Measurements from ENCODE around the gene AKT2. TPM values are rescaled to one million over a fixed set of nuclear protein-coding genes. Genes with fewer than 3 reads are reported as not detected.

AKT2 gene
- total and polyA plus RNA-seq, 2 of the 8 experiments (the other 6 are each of a cell fraction or from before 2014, with no cell fraction given) = 151 to 183 TPM

DNA sequence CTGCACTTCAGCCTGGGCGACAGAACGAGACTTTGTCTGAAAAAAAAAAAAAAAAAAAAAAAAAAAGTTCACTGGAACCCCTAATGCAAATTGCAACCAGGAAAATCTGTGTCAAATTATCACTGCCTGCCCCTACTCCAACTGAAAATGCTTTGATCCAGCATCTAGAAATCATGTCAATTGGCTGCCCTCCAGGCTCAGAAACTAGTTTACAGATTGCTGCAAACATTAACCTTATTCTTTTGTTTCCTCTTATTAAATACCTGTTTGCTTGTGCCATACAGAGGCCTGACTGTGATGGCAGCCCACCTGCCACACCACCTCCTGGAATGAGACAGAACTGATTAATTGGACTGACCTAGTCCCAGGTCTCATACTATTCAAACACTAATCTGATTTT, 18.6 kb upstream of the AKT2 start:
- Histone ChIP-seq H2BK12ac (ENCODE audit: low read depth, low read length) (no peak overlapping the region), H2AFZ (ENCODE audit: low read length) (no peak overlapping the region), H3K4ac (replicated peaks; ENCODE audit: insufficient read length, low read depth, low read length) (no peak overlapping the region), H3K4me2 (ENCODE audit: insufficient read depth in 1 of 2, low read depth in 2 of 2, low read length in 2 of 2) (no peak overlapping the region), H4K91ac (replicated peaks; ENCODE audit: insufficient read length, low read length) (no peak overlapping the region), H2BK20ac (ENCODE audit: low read length) (no peak overlapping the region), H2BK15ac (ENCODE audit: low read length) (no peak overlapping the region), H2BK120ac (replicated peaks; ENCODE audit: low read depth, low read length) (no peak overlapping the region), H3K9me3 (ENCODE audit: insufficient read depth in 2 of 2, low read depth in 1 of 2, low read length in 1 of 2) (no peaks in the 10 kb centered on the region), H3K36me3 (ENCODE audit: control insufficient read depth in 2 of 4, insufficient read depth in 4 of 4, low read length in 3 of 4) (no peaks in the 10 kb centered on the region), H3K23me2 (ENCODE audit: low read depth, low read length) (no peaks in the 10 kb centered on the region), H4K20me1 (replicated peaks in 1 of 2; ENCODE audit: control insufficient read depth in 1 of 2, insufficient read depth in 2 of 2, low read length in 2 of 2) (no peaks in the 10 kb centered on the region), H3K27ac (ENCODE audit: low read depth, low read length) (no peak overlapping the region), H3K4me3 (ENCODE audit: extremely low read depth in 1 of 4, insufficient read depth in 2 of 4, low read depth in 3 of 4, low read length in 4 of 4) (no peak overlapping the region), H2BK5ac (ENCODE audit: low read depth, low read length) (no peak overlapping the region), H4K8ac (ENCODE audit: extremely low read depth, insufficient read depth, low read length) (no peak overlapping the region), H2AK5ac (ENCODE audit: low read depth, low read length) (no peak overlapping the region), H3K79me2 (ENCODE audit: control insufficient read depth in 1 of 2, insufficient read depth in 2 of 2, low read length in 2 of 2) (no peaks in the 10 kb centered on the region), H3K79me1 (ENCODE audit: low read depth, low read length) (no peaks in the 10 kb centered on the region), H3K18ac (ENCODE audit: extremely low read depth, low read length) (no peak overlapping the region), H3K56ac (replicated peaks; ENCODE audit: insufficient read length, low read depth, low read length) (no peak overlapping the region), H4K5ac (ENCODE audit: insufficient read length, low read depth, low read length) (no peak overlapping the region), H3K9ac (replicated peaks in 1 of 4; ENCODE audit: extremely low read depth in 1 of 4, low read depth in 3 of 4, low read length in 3 of 4) (no peak overlapping the region), H3K14ac (ENCODE audit: insufficient read length) (no peak overlapping the region), H3K27me3 (replicated peaks in 1 of 4; ENCODE audit: control insufficient read depth in 3 of 4, extremely low read depth in 1 of 4, insufficient read depth in 3 of 4, low read length in 3 of 4) (no peaks in the 10 kb centered on the region), H3K4me1 (replicated peaks in 1 of 4; ENCODE audit: control insufficient read depth in 3 of 4, insufficient read depth in 4 of 4, low read length in 3 of 4) (no peaks in the 10 kb centered on the region; a peak in 1 of 7 replicates), H3K23ac (ENCODE audit: insufficient read length) (no peak overlapping the region)
- no peak for FAIRE-seq
- no peak for DNase-seq (ENCODE audit: low read depth in 1 of 2, low spot score in 2 of 2)
- ChIA-PET CTCF (ENCODE audit: partially characterized antibody) (interaction anchor here (0.7 to 2.0 kb wide), 9 partner anchors 18 to 161 kb away, joined by 3 to 11 read pairs (median 4); no protein-coding TSS in a partner anchor), POLR2A (ENCODE audit: partially characterized antibody) (no interaction called here)
- no CpG with 5 or more reads among the region's 2 CpGs for WGBS, 2 experiments (ENCODE audit: extremely low coverage in 1 of 2, insufficient coverage in 1 of 2, insufficient read length in 1 of 2, insufficient replicate concordance in 2 of 2, low coverage in 1 of 2, low lambda C conversion rate in 2 of 2, missing lambda C conversion rate in 1 of 2)
- TF ChIP-seq JUND (IDR thresholded peaks at IDR 0.05; ENCODE audit: low read length) = no peak

Data from H1 (cell line).